Smooth muscle cell of bladder (primary cell): ENCODE results near the gene NRN1L. TPM values are rescaled to one million over a fixed set of nuclear protein-coding genes. Genes with fewer than 3 reads are reported as not detected.

ENCODE experiments used
- total RNA-seq: library from RNA; depleted of rRNA; stranded (reverse); fragments of >200 nt; gene quantifications from 2 replicates; pipeline ENCODE4 v1.2.3, GENCODE V29; 2014

The NRN1L gene
- 0.14 TPM in 1 of 2 replicates, not detected in the other for total RNA-seq

DNA sequence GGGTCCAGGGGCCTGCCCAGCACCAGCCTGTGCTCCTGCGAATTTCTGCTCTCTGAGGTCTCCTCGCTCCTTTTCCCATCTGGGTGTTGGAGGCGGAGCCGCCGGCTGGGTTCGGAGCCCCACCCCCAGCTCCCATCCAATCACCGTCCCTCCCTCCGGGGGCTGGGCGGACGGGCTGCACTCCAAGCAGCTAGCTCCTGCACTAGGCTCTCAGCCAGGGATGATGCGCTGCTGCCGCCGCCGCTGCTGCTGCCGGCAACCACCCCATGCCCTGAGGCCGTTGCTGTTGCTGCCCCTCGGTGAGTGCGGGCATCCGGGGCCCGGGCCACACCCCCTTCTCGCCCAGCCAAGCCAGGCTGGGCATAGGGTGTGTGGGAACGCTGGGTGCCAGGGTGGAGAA is at the start of gene NRN1L:
TSS of gene NRN1L (plus strand) at position 202 of the 400 bp plus-strand sequence. CDS start at position 221, 19 bp downstream.

DNA sequence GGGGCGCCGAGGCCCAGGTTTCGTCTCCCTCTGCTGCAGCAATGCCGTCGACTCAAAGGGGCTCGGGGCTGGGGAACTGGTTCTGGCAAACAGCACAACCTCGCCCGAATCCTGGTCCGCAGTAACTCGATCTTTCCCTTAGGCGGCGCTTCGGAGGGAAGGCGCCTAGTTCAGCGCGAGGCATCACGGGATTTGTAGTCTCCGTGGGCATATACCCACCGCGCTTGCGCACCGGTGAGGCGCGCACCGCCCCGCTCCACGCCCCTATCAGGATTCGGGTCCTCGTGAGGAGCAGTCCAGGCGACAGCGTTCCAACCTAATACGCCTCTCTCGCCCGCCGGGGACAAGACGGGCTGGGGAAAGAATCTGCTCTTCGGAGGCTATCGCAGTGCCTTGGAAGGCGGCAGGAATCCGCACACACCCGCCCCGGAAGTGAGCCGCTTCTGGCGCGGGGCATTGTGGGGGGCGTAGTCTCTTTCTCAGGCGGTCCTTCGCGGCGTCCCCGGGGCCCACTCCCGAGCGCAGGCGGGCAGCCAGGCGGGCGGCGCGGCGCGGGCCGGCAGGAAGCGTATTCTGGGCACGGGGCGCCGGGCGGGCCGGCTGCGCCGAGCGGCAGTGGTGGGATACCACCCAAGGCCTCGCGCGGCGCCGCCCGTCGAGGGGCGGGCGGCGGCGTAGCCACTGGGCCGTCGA is 42.7 kb upstream of the NRN1L start, which contains the start of gene THAP11:
TSS of gene THAP11 (plus strand) at position 505 of the 693 bp plus-strand sequence. CDS start 235 bp downstream, outside the sequence.

DNA sequence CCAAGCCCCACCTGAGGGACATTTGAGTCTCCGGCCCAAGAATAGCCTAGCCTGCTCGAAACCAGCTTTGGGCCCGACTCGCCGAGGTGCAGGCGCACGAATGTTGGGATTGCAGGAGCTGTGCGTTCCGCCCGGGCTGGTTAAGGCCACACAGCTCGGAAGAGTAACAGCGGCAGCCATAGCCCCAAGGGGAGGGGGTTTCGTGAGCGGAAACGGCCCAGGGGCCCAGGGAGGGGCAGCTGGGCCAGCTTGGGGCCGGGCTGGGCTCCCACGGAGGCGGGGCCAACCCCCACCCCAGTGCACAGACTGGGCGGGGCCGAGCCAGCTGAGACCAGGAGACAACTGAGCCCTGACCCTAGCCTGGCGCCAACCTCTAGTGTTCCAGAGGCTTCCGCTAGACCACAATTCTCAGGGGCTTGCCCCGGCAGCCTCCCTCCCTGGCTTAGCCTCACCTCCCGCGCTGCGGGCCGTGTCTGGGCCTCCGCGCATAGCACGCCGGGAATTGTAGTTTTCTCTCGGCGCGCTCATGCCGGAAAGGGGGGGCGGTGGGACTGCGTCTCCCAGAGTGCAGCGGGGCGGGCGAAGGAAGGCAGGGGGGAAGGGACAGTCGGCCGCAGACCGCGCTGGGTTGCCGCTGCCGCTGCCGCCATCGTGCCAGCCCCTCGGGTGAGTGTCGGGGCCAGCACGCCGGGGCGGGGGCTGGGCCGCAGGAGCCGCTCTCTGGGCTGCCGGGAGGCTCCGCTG is 38.2 kb upstream of the NRN1L start, which contains the start of gene NUTF2:
TSS of gene NUTF2 (plus strand) at position 614 of the 744 bp plus-strand sequence. CDS start 18,198 bp downstream, outside the sequence.

DNA sequence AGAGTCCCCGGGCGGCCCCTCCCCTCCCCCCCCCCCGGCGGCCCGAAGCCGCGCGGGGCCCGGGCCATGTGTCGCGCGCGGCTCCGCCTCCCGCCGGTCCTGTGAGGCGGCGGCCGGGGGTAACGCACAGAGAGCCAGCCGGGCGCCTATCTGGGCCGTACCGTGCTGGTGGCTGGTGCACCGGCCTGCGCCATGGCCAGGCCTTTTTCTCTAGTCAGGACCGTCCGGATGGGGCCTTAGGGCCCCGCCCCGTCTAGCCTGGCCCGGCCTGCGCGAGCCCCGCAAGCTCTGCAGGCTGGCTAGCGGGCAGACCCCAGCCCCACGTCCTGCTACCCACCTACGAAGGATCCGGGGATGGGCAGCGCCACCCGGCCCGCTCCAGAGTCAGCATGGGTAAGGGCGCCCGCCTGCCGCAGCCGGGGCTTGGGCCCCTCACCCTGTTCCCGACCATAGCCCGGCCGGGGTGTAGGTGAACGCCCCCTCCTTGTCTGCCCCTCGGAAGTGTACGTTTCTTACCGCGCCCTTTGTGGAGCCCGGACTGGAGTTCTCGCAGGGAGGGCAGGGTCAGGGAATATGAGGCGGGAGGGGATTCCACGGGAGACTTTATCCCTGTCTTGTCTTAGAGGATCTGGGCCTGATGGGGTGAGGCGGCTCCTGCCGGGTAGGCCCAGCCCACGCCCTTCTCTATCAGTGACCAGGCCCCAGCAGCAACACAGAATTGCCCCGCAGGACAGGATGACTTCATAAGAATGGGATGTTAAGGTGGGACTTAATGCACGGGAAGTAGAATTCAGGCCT is 37.4 kb upstream of the NRN1L start, which contains the start of gene CENPT:
TSS of gene CENPT (minus strand) at position 630 of the 798 bp plus-strand sequence. CDS start 13,834 bp downstream, outside the sequence.

DNA sequence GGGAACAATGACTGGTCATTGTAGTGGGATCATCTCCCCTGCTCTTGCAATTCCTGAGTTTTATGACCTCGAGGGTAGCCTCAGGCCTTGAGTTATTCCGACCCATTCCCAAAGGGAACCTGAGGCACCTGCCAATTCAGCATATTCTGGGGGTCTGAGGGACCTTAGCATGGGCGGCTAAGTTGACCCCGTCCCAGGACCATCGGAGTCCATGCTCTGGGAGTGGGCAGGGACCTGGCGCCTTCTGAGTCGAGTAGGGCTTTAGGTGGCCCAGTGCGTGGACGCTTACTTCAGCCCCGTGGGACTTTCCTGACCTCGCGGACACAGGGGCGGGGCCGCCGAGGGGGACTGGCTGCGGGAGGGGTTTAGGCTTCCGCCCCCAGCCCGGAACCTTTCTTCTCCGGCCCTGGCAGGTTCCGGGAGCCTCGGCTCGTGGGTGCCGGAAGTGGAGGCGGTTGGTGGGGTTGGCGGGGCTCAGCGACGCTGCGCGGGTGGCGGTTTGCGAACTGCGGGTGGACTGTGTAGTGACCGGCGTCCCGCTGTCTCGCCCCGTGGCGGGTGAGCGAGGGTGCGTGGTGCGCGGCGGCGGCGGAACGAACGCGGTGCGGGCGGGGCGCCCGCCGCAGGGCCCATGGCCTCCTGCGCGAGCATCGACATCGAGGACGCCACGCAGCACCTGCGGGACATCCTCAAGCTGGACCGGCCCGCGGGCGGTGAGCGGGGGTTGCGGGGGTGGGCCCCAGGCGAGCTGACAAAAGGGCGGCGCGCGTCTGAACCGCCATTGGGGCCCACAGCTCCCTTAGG is 11.9 kb upstream of the NRN1L start, which contains the start of gene EDC4:
TSS of gene EDC4 (plus strand) at position 422 of the 804 bp plus-strand sequence. CDS start at position 632, 210 bp downstream.

DNA sequence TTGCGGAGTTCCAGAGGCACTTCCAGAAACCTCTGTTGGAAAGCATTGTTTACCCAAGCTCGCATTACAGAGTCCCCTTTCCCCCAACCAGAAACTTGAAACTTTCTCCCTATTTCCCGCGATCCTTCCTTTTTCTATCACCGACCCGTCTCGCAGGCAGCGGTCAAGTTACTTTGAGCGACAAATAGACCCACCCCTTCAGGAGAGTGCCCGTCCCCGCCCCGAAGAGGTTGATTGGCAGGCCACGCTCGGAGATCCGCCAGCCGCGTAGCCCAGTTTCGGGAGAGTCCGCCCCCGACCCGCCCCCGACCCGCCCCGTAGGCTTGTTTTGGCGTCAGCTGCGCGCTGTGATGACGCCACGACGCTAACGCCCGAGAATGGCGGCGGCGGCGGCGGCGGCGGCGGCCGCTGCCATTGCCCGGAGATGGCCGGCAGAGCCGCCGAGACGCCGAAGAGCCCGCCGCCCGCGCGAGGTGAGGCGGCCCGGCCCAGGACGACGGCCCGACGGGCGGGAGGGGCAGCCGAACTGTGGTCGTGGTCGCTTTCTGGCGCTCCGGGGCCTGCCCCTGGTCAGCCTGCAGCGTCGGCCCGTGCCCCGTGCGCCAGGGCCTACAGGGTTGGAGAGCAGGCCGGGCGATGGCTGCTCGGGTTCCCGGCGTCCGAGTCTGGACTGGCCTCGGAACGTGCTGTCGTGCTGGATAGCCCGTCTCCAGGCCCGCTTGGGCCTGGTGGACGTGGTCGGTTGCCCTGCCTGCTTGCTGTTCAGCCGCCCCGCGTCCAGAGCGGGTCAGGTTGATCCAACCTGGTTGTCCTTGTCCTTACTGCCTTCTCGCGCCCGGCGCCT is 8.4 kb downstream of the NRN1L start, which contains the start of gene PSKH1:
TSS of gene PSKH1 (plus strand) at position 356 of the 844 bp plus-strand sequence. CDS start 15,496 bp downstream, outside the sequence.

DNA sequence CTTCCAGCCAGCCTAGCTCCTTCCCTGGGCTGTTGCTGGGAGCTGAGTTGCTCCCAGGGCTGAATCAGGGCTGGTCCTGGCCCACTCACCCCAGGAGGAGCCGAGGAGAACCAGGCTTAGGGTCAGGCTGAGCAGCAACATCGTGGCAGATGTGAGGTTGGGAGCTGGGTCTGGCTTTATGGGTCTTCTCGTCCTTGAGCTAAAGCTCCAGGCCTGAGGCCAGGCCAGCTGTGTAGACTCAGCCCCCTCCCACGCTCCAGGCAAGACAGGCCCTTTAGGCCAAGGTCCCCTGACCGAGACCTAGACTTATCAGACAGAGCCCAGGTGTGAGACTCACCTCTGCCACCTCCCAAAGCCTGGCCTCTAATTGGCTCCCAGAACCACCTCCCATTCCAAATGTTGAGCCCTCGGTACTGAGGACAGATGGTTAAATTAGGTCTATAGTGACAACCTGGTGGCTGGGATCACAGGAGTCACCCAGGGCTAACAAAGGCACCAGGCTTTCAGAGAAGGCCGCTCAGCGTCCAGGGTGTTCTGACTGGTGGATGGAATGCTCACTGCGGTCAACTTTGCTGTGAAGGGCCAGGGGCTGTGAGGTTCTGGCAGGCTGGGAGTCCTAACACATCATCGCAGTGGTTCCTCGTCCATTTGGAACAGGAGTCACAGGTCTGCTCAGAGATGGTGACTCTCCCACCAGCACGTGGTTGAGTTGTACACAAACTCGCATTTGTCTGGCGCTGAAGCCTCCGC is 47.2 kb downstream of the NRN1L start, which contains the start of gene CTRL:
TSS of gene CTRL (minus strand) at position 151 of the 750 bp plus-strand sequence. CDS start at position 141, 10 bp downstream.

Other genes with a start within 250 kb of the NRN1L start
- 0.14 and 0.28 TPM in 2 replicates for gene CARMIL2, start 239.7 kb upstream of the NRN1L start, total RNA-seq
- 8.2 and 9.5 TPM in 2 replicates for gene ACD, start 224.6 kb upstream of the NRN1L start, total RNA-seq
- 0.43 and 0.65 TPM in 2 replicates for gene PARD6A, start 223.9 kb upstream of the NRN1L start, total RNA-seq
- 15.5 and 16.6 TPM in 2 replicates for gene ENKD1, start 218.1 kb upstream of the NRN1L start, total RNA-seq
- 5.7 and 6.0 TPM in 2 replicates for gene C16orf86, start 218.1 kb upstream of the NRN1L start, total RNA-seq
- gene GFOD2, start 165.6 kb upstream of the NRN1L start, total RNA-seq = 9.1 and 13.9 TPM in 2 replicates
- 3.1 and 4.3 TPM in 2 replicates for gene RANBP10, start 78.3 kb upstream of the NRN1L start, total RNA-seq
- 0.57 and 1.2 TPM in 2 replicates for gene TSNAXIP1, start 78.0 kb upstream of the NRN1L start, total RNA-seq
- 22.3 and 31.9 TPM in 2 replicates for gene THAP11, start 42.6 kb upstream of the NRN1L start, total RNA-seq
- 94.4 and 101 TPM in 2 replicates for gene NUTF2, start 38.0 kb upstream of the NRN1L start, total RNA-seq
- gene CENPT, start 37.2 kb upstream of the NRN1L start, total RNA-seq = 13.5 and 15.4 TPM in 2 replicates
- 39.3 and 43.6 TPM in 2 replicates for gene EDC4, start 11.8 kb upstream of the NRN1L start, total RNA-seq
- gene PSKH1, start 8.4 kb downstream of the NRN1L start, total RNA-seq = 8.7 and 14.7 TPM in 2 replicates
- gene CTRL, start 47.0 kb downstream of the NRN1L start, total RNA-seq = 0.74 and 0.85 TPM in 2 replicates
- 61.4 and 82.1 TPM in 2 replicates for gene PSMB10, start 52.0 kb downstream of the NRN1L start, total RNA-seq
- gene LCAT, start 59.2 kb downstream of the NRN1L start, total RNA-seq = 3.6 and 6.1 TPM in 2 replicates
- gene SLC12A4, start 83.8 kb downstream of the NRN1L start, total RNA-seq = 105 and 150 TPM in 2 replicates
- not detected in 2 replicates for gene DPEP3, start 95.6 kb downstream of the NRN1L start, total RNA-seq
- gene DPEP2, start 114.6 kb downstream of the NRN1L start, total RNA-seq = not detected in 2 replicates
- gene DPEP2NB, start 131.0 kb downstream of the NRN1L start, total RNA-seq = not detected in 2 replicates
- 7.8 and 10.3 TPM in 2 replicates for gene DDX28, start 138.3 kb downstream of the NRN1L start, total RNA-seq
- gene DUS2, start 138.4 kb downstream of the NRN1L start, total RNA-seq = 10.8 and 12.5 TPM in 2 replicates
- gene NFATC3, start 200.5 kb downstream of the NRN1L start, total RNA-seq = 6.7 and 8.3 TPM in 2 replicates